Parathyroid adenoma (tissue), 2 donors: ENCODE results near the gene IFT88.

Experiments
- H2AFZ ChIP-seq: fragments of 300-600 bp; sonication (generic); one replicate; pipeline ENCODE4 v1.7.0; 2017; ENCODE audit warnings: antibody characterized with exemption, mild to moderate bottlenecking
- H3K27ac ChIP-seq: fragments of 300-600 bp; sonication (generic); one replicate; pipeline ENCODE4 v1.7.0; 2017
- H3K27me3 ChIP-seq: fragments of 300-600 bp; sonication (generic); one replicate; pipeline ENCODE4 v1.7.0; 2017; ENCODE audit warnings: low read length; ENCODE audit not compliant: control insufficient read depth, insufficient read depth
- H3K36me3 ChIP-seq: fragments of 300-600 bp; sonication (generic); one replicate; pipeline ENCODE4 v1.7.0; 2017; ENCODE audit warnings: low read length; ENCODE audit not compliant: control insufficient read depth, insufficient read depth
- H3K4me1 ChIP-seq: fragments of 300-600 bp; sonication (generic); one replicate; pipeline ENCODE4 v1.7.0; 2017; ENCODE audit warnings: control low read depth
- H3K4me2 ChIP-seq: fragments of 300-600 bp; sonication (generic); one replicate; pipeline ENCODE4 v1.7.0; 2017; ENCODE audit warnings: low read length
- H3K4me3 ChIP-seq: fragments of 300-600 bp; sonication (generic); one replicate; pipeline ENCODE4 v1.7.0; 2017; ENCODE audit warnings: low read depth, low read length
- H3K79me2 ChIP-seq: fragments of 300-600 bp; sonication (generic); one replicate; pipeline ENCODE4 v1.7.0; 2017; ENCODE audit warnings: control low read depth
- H3K9ac ChIP-seq: fragments of 300-600 bp; sonication (generic); one replicate; pipeline ENCODE4 v1.7.0; 2017; ENCODE audit warnings: mild to moderate bottlenecking
- H3K9me3 ChIP-seq: fragments of 300-600 bp; sonication (generic); one replicate; pipeline ENCODE4 v1.7.0; 2017; ENCODE audit warnings: low read length; ENCODE audit not compliant: control insufficient read depth
- CTCF ChIP-seq: fragments of 300-600 bp; sonication (generic); IDR thresholded peaks from one replicate; pipeline ENCODE4 v1.7.0; 2017; ENCODE audit warnings: antibody characterized with exemption, mild to moderate bottlenecking
- donor health status: primary hyperparathyroidism.

IFT88 gene

GRCh38 chr13:20571676-20572075 is 4.7 kb downstream of the IFT88 start:
- Histone ChIP-seq H3K27me3 (no peaks in the 10 kb centered on the region), H3K4me1 (peaks cover 2% of the 10 kb centered on the region), H3K79me2 (peaks cover 3% of the 10 kb centered on the region), H3K27ac (no peak overlapping the region), H3K9me3 (no peaks in the 10 kb centered on the region), H2AFZ (no peak overlapping the region), H3K4me3 (no peak overlapping the region), H3K4me2 (no peak overlapping the region), H3K9ac (no peak overlapping the region), H3K36me3 (no peaks in the 10 kb centered on the region)
- no peak for TF ChIP-seq CTCF

GRCh38 chr13:20573186-20573585 is 6.2 kb downstream of the IFT88 start:
- Histone ChIP-seq H3K9me3 (no peaks in the 10 kb centered on the region), H3K27ac (no peak overlapping the region), H3K79me2 (peaks cover 3% of the 10 kb centered on the region), H3K27me3 (no peaks in the 10 kb centered on the region), H3K9ac (no peak overlapping the region), H2AFZ (no peak overlapping the region), H3K4me2 (no peak overlapping the region), H3K4me3 (no peak overlapping the region), H3K4me1 (peaks cover under 1% of the 10 kb centered on the region), H3K36me3 (no peaks in the 10 kb centered on the region)
- TF ChIP-seq CTCF = no peak

GRCh38 chr13:20573636-20574035 is 6.7 kb downstream of the IFT88 start:
- H3K79me2 ChIP-seq = peaks cover 3% of the 10 kb centered on the region
- no peak for TF ChIP-seq CTCF

GRCh38 chr13:20579191-20579590 is 12.2 kb downstream of the IFT88 start:
- Histone ChIP-seq H3K27ac (no peak overlapping the region), H3K4me3 (no peak overlapping the region), H3K9me3 (no peaks in the 10 kb centered on the region), H3K36me3 (no peaks in the 10 kb centered on the region), H3K4me1 (no peaks in the 10 kb centered on the region), H3K79me2 (no peaks in the 10 kb centered on the region), H2AFZ (no peak overlapping the region), H3K4me2 (no peak overlapping the region), H3K9ac (no peak overlapping the region), H3K27me3 (no peaks in the 10 kb centered on the region)
- TF ChIP-seq CTCF = no peak

More at GRCh38 chr13:20573636-20574035, 6.7 kb downstream of the IFT88 start:
- no peak overlapping the region for H3K27ac ChIP-seq
- no peaks in the 10 kb centered on the region for H3K27me3 ChIP-seq
- H3K9ac ChIP-seq = no peak overlapping the region
- no peak overlapping the region for H2AFZ ChIP-seq
- H3K4me1 ChIP-seq = no peaks in the 10 kb centered on the region
- no peak overlapping the region for H3K4me3 ChIP-seq
- H3K9me3 ChIP-seq = no peaks in the 10 kb centered on the region
- H3K4me2 ChIP-seq = no peak overlapping the region
- H3K36me3 ChIP-seq = no peaks in the 10 kb centered on the region

GRCh38 chr13:20580257-20580656 is 13.3 kb downstream of the IFT88 start:
- no peaks in the 10 kb centered on the region for H3K4me1 ChIP-seq
- TF ChIP-seq CTCF = no peak
- no peak overlapping the region for H3K27ac ChIP-seq
- H3K4me3 ChIP-seq = no peak overlapping the region
- H3K4me2 ChIP-seq = no peak overlapping the region
- no peak overlapping the region for H2AFZ ChIP-seq
- no peaks in the 10 kb centered on the region for H3K79me2 ChIP-seq
- no peak overlapping the region for H3K9ac ChIP-seq
- H3K9me3 ChIP-seq = no peaks in the 10 kb centered on the region
- H3K36me3 ChIP-seq = no peaks in the 10 kb centered on the region
- H3K27me3 ChIP-seq = no peaks in the 10 kb centered on the region
